ENCODE results near the gene HTR4. TPM values are rescaled to one million over a fixed set of nuclear protein-coding genes. Genes with fewer than 3 reads are reported as not detected.

Gene HTR4
- total RNA-seq, 4 donors from 2014 or later = 0.25 to 1.2 (median 1.0) TPM; not detected in 1

GRCh38 chr5:148486456-148486855 is 167.9 kb downstream of the HTR4 start:
- intact Hi-C loops (cut with DNase I; ENCODE audit: low total_unique reads) = no loop called here
- H3K4me3 ChIP-seq (ENCODE audit: low read depth, poor library complexity, severe bottlenecking) = no peak overlapping the region
- TF ChIP-seq CTCF (IDR thresholded peaks at IDR 0.05) (no peak), POLR2A (IDR thresholded peaks at IDR 0.05) (no peak)
- 64 to 67% methylated on average over 3 of the region's 3 CpGs for WGBS, 2 donors
- DNase-seq (ENCODE audit: low spot score in 2 of 2) = no peak

DNA sequence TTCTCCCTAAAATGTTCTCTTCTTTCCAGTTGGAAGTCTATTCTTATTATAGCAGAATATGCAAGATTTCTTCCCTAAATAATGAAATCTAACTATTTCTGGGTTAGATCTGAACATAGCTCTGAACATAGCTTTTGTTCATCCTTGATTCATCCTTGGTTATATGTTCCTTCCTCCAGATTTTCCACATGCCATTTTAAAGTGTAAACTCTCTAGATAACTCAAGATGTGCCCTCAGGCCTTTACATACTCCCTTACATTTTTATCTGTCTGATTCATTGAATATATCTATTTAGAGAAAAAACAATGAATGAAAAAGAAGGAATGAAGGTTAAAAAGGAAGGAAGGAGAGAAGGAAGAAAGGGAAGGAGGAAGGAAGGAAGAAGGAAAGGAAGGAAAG is 169.7 kb downstream of the HTR4 start:
- no peak for TF ChIP-seq POLR2A (IDR thresholded peaks at IDR 0.05)
- TF ChIP-seq CTCF (IDR thresholded peaks at IDR 0.05) = no peak
- H3K4me3 ChIP-seq (ENCODE audit: low read depth, poor library complexity, severe bottlenecking) = no peak overlapping the region
- DNase-seq (ENCODE audit: low spot score in 2 of 2) = no peak
- intact Hi-C loops (cut with DNase I; ENCODE audit: low total_unique reads) = no loop called here

DNA sequence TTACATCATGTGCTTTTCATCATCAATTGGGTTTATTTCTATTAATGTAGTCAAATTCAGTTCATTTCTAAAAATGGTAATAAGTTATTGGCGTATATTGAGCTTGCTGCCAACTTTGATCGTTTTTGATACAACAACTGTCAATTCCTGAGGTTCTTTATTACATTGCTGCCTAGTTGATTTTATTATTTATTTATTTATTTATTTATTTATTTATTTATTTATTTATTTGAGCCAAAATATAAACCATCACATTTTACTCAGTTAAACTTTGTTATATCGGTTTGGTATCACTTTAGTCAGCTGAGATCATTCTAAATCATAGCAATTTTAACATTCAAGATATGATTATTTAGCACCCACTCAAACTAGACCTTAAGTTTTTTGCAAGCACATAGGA is 170.6 kb downstream of the HTR4 start:
- intact Hi-C loops (cut with DNase I; ENCODE audit: low total_unique reads) = no loop called here

GRCh38 chr5:148482697-148483462 is 171.4 kb downstream of the HTR4 start:
- DNase-seq (ENCODE audit: low spot score in 2 of 2) = no peak
- 43 to 47% methylated on average over 22 of the region's 22 CpGs for WGBS, 2 donors
- no peak overlapping the region for H3K4me3 ChIP-seq (ENCODE audit: low read depth, poor library complexity, severe bottlenecking)
- intact Hi-C loops (cut with DNase I; ENCODE audit: low total_unique reads) = no loop called here
- TF ChIP-seq CTCF (IDR thresholded peaks at IDR 0.05) (peak in 1 of 3 donors; percentile 12), POLR2A (IDR thresholded peaks at IDR 0.05) (no peak)

More for the DNA sequence above, 170.6 kb downstream of the HTR4 start:
- TF ChIP-seq POLR2A (IDR thresholded peaks at IDR 0.05) (no peak), CTCF (IDR thresholded peaks at IDR 0.05) (no peak)
- WGBS, 2 donors = 87 to 90% methylated on average over 3 of the region's 3 CpGs
- H3K4me3 ChIP-seq (ENCODE audit: low read depth, poor library complexity, severe bottlenecking) = no peak overlapping the region
- DNase-seq (ENCODE audit: low spot score in 2 of 2) = no peak

- no peak overlapping the region for H3K4me3 ChIP-seq (ENCODE audit: low read depth, poor library complexity, severe bottlenecking)
- 71 to 83% methylated on average over 7 of the region's 7 CpGs for WGBS, 2 donors
- TF ChIP-seq CTCF (IDR thresholded peaks at IDR 0.05) = no peak
- no peak for TF ChIP-seq POLR2A (IDR thresholded peaks at IDR 0.05)
- intact Hi-C loops (cut with DNase I; ENCODE audit: low total_unique reads) = no loop called here
- DNase-seq (ENCODE audit: low spot score in 2 of 2) = no peak
Observed at GRCh38 chr5:148482196-148482595, 172.1 kb downstream of the HTR4 start.

GRCh38 chr5:148477429-148477828 is 176.9 kb downstream of the HTR4 start:
- TF ChIP-seq CTCF (IDR thresholded peaks at IDR 0.05) (no peak), POLR2A (IDR thresholded peaks at IDR 0.05) (no peak)
- intact Hi-C loops (cut with DNase I; ENCODE audit: low total_unique reads) = no loop called here
- DNase-seq (ENCODE audit: low spot score in 2 of 2) = no peak
- WGBS, 2 donors = 42 to 54% methylated on average over 3 of the region's 3 CpGs
- H3K4me3 ChIP-seq (ENCODE audit: low read depth, poor library complexity, severe bottlenecking) = no peak overlapping the region

All from lower leg skin (tissue), 4 donors.